Measurements from ENCODE around the gene PKP4. TPM values are rescaled to one million over a fixed set of nuclear protein-coding genes. Genes with fewer than 3 reads are reported as not detected.
"Not testable (repeated sequence)": the region's sequence is repeated elsewhere in the genome, so short reads cannot be mapped to it uniquely, and the experiment has no call there.

The PKP4 gene, protein sequence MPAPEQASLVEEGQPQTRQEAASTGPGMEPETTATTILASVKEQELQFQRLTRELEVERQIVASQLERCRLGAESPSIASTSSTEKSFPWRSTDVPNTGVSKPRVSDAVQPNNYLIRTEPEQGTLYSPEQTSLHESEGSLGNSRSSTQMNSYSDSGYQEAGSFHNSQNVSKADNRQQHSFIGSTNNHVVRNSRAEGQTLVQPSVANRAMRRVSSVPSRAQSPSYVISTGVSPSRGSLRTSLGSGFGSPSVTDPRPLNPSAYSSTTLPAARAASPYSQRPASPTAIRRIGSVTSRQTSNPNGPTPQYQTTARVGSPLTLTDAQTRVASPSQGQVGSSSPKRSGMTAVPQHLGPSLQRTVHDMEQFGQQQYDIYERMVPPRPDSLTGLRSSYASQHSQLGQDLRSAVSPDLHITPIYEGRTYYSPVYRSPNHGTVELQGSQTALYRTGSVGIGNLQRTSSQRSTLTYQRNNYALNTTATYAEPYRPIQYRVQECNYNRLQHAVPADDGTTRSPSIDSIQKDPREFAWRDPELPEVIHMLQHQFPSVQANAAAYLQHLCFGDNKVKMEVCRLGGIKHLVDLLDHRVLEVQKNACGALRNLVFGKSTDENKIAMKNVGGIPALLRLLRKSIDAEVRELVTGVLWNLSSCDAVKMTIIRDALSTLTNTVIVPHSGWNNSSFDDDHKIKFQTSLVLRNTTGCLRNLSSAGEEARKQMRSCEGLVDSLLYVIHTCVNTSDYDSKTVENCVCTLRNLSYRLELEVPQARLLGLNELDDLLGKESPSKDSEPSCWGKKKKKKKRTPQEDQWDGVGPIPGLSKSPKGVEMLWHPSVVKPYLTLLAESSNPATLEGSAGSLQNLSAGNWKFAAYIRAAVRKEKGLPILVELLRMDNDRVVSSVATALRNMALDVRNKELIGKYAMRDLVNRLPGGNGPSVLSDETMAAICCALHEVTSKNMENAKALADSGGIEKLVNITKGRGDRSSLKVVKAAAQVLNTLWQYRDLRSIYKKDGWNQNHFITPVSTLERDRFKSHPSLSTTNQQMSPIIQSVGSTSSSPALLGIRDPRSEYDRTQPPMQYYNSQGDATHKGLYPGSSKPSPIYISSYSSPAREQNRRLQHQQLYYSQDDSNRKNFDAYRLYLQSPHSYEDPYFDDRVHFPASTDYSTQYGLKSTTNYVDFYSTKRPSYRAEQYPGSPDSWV
- polyA plus RNA-seq (ENCODE audit: insufficient read length in 3 of 3) = 100 to 1,000 TPM; 148 to 213 (median 171) TPM
- long read RNA-seq, donor 1, partial matches to known transcripts = 10 of 15 reads
- long read RNA-seq, donor 1, other reads (novel, unspliced or antisense) = 0 of 15 reads
- long read RNA-seq, donor 2, partial matches to known transcripts = 59 of 60 reads
- long read RNA-seq, donor 2, other reads (novel, unspliced or antisense) = 0 of 60 reads
- long read RNA-seq, donor 3, full-length matches to known transcripts = 9 of 185 reads
- long read RNA-seq, donor 3, partial matches to known transcripts = 176 of 185 reads
- long read RNA-seq, donor 3, other reads (novel, unspliced or antisense) = 0 of 185 reads
- long read RNA-seq, donor 4, transcript PKP4-212 (3 exons, 452 nt) = major isoform, 9 of 21 reads
- long read RNA-seq, donor 4, partial matches to known transcripts = 8 of 21 reads
- long read RNA-seq, donor 4, other reads (novel, unspliced or antisense) = 0 of 21 reads
- long read RNA-seq, donor 5 = 0 reads
- long read RNA-seq, donor 6, transcript PKP4-212 (3 exons, 452 nt) = major isoform, 9 of 16 reads
- long read RNA-seq, donor 6, partial matches to known transcripts = 6 of 16 reads
- long read RNA-seq, donor 6, other reads (novel, unspliced or antisense) = 0 of 16 reads
- long read RNA-seq, donor 7, partial matches to known transcripts = 0 of 4 reads
- long read RNA-seq, donor 7, other reads (novel, unspliced or antisense) = 0 of 4 reads
- long read RNA-seq, donor 8, transcript PKP4-212 (3 exons, 452 nt) = major isoform, 7 of 26 reads
- long read RNA-seq, donor 8, partial matches to known transcripts = 17 of 26 reads
- long read RNA-seq, donor 8, other reads (novel, unspliced or antisense) = 0 of 26 reads
- long read RNA-seq, donor 9, full-length matches to known transcripts = 8 of 8 reads
- long read RNA-seq, donor 9, partial matches to known transcripts = 0 of 8 reads
- long read RNA-seq, donor 9, other reads (novel, unspliced or antisense) = 0 of 8 reads
- long read RNA-seq, donor 10, partial matches to known transcripts = 136 of 144 reads
- long read RNA-seq, donor 10, other reads (novel, unspliced or antisense) = 0 of 144 reads
- long read RNA-seq, donor 11, transcript PKP4-212 (3 exons, 452 nt) = major isoform, 5 of 139 reads
- long read RNA-seq, donor 11, partial matches to known transcripts = 132 of 139 reads
- long read RNA-seq, donor 11, other reads (novel, unspliced or antisense) = 0 of 139 reads
- long read RNA-seq, donor 12, partial matches to known transcripts = 119 of 124 reads
- long read RNA-seq, donor 12, other reads (novel, unspliced or antisense) = 0 of 124 reads
- long read RNA-seq, donor 13, partial matches to known transcripts = 147 of 152 reads
- long read RNA-seq, donor 13, other reads (novel, unspliced or antisense) = 0 of 152 reads
- long read RNA-seq, donor 14, partial matches to known transcripts = 112 of 114 reads
- long read RNA-seq, donor 14, other reads (novel, unspliced or antisense) = 0 of 114 reads
- long read RNA-seq, donor 15, partial matches to known transcripts = 0 of 5 reads
- long read RNA-seq, donor 15, other reads (novel, unspliced or antisense) = 0 of 5 reads
- long read RNA-seq, donor 16, full-length matches to known transcripts = 44 of 93 reads
- long read RNA-seq, donor 16, partial matches to known transcripts = 49 of 93 reads
- long read RNA-seq, donor 16, other reads (novel, unspliced or antisense) = 0 of 93 reads

DNA sequence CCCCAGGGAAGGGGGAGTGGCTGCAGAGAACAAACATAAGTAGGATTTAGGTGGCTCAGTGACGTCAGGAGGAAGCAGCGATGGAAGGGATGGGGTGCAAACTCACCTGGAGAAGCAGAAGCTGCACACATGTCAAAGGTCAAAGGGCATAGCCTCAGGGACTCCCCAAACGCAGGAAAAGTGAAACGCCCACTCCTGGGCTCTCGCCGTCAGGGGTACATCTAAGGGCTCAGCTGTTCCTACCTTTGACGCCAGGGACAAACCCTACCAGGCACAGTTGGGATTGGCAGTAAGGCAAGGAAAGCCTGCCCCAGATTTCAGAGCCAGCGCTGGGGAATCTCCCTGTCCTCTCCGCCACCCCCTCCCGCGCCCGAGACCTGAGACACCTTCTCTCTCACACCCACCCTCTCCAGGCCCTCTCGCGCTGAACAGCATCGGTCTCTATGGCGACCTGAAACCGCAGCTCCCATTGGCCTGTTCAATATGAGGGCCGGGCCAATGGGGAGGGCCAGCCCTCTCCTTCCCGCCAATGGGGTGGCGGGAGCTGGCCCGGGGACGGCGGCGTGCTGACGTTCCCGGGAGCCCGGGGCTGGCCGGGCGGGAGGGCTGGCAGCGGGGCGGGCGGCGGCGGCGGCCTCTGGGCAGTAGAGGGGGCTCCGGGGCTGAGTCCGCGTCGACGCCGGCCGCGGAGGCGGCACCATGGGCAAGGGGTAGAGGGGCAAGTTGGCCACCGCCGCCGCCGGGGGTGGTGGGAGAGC lies at the start of gene PKP4, which contains the start of gene CCDC148:
TSS of gene PKP4 (plus strand) at position 644 of the 758 bp plus-strand sequence. CDS start 76,233 bp downstream, outside the sequence.
TSS of gene CCDC148 (minus strand) at position 445 of the 758 bp plus-strand sequence. CDS start at position 131, 314 bp downstream.
- peak; percentile 67 to 96 (median 89) for DNase-seq (ENCODE audit: extremely low read depth in 1 of 11, low read depth in 9 of 11, low spot score in 4 of 11)

DNA sequence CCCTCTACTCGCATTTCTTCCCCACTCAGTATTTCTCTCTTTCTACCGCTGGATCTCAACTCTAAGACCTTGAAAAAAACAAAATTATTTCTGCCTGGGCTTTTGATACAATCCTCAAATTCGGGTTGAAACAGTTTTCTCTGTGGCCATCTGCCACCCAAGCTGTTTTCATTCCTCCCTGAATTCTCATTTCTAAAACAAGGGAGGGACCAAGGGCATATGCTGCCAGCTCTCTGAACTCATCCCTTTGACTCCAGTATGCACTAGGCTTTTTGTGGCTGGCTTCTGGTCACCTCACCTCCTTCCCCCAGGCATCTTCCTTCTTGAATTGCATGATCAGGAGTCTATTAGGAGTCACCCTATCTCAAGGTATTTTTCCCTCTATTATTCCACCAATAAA lies 49.7 kb upstream of the PKP4 start:
- DNase-seq (ENCODE audit: extremely low read depth in 1 of 11, low read depth in 9 of 11, low spot score in 4 of 11) = no peak

DNA sequence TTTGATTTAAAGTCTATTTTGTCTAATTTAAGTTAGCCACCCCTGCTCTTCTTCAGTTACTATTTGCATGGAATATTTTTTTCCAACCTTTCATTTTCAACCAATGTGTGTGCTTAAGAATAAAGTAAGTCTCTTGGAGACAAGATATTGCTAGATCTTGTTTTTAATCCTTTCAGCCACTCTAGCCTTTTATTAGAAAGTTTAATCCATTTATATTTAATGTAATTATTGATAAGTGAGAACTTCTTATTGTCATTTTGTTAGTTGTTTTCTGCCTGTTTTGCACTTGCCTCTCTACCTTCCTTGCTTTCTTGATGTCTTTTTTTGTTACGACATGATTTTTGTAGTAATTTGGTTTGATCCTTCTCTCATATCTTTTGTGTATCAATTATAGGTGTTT lies 46.6 kb upstream of the PKP4 start:
- DNase-seq (ENCODE audit: extremely low read depth in 1 of 11, low read depth in 9 of 11, low spot score in 4 of 11) = no peak

DNA sequence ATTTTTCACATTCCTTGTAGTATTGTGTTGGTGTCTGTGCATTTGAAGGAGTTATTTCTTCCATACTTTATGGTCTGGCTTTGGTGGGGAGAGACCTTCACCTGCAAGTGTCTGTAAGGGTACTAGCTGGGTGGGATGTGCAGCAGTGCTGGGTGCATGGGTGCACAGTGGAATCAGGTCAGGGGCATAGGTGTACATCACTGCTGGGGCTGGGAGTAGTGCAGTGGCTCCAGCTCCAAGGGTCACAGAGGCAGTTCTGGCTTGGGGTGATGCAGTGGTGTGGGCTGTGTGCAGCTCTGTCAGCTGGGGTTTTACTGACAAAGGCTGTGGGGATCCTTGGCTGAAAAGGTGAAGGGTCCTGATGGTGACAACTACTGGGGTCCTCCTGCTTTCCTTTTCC lies 45.0 kb upstream of the PKP4 start:
- no peak for DNase-seq (ENCODE audit: extremely low read depth in 1 of 11, low read depth in 9 of 11, low spot score in 4 of 11)

DNA sequence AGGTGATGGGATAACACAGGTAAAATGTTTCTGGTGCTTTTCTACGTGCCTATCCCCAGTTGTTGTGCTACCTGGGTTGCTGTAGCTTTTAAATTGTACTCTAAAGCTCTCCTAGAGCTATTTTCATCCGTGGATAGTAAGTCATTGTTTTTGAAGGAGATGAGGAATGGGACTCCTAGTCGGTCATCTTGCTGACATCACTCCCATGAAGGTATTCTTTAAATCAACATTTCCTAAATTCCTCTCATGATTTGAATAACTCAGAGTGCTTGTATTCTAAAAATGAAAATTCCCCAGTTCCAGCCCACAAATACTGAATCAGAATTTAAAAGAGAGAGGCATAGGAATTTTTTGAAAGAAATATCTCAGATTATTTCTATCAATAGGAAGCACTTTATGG lies 44.5 kb upstream of the PKP4 start:
- no peak for DNase-seq (ENCODE audit: extremely low read depth in 1 of 11, low read depth in 9 of 11, low spot score in 4 of 11)

DNA sequence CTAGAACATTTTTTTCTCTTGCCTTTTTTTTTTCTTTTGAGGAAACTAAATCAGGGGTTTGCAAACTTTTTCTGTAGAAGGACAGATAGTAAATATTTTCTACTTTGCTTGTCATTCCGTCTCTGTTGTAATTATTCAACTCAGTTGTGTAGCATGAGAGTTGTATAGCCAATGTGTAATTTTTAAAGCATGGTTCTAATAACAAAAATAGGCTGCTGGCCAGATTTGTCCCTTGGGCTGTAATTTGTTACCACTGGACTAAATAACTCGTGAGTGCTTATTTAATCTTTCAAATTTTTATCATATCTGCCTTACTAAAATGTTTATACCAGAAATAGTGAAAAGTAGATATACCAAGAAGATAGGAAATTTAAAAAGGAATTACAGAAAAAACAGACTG lies 43.2 kb upstream of the PKP4 start:
- DNase-seq (ENCODE audit: extremely low read depth in 1 of 11, low read depth in 9 of 11, low spot score in 4 of 11) = no peak

DNA sequence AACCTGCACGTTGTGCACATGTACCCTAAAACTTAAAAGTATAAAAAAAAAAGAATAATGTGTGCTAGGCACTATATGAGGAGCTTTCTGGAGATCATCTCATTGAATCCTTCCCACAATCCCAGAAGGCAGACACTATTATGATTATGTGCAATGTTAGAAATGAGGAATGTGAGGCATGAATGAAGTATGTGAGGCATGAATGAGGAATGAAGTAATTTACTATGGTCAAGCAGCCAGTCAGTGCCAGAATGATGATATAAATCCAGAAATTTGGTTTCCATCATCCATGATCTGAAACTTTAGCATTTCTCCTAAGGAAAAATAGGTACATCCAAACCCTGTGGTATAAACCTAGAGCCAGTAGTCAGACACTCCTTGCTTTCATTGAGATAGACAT lies 42.2 kb upstream of the PKP4 start:
- no peak for DNase-seq (ENCODE audit: extremely low read depth in 1 of 11, low read depth in 9 of 11, low spot score in 4 of 11)

DNA sequence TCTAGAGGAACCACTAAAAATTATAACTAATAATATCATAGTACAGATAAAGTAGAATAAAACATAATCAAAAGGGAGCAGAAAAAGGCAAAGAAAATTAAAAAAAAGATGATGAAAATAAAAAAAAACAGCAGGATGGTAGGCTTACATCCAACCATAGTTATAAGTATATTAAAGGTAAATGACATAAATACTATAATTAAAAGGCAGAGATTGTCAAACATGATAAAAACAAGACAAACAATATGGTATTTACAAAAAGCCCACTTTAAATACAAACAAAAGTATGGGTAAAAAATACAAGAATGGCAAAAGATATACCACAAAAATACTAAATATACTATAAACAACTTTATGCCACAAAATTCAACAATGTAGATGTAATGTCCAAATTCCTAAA lies 24.6 kb upstream of the PKP4 start:
- no peak for DNase-seq (ENCODE audit: extremely low read depth in 1 of 11, low read depth in 9 of 11, low spot score in 4 of 11)

DNA sequence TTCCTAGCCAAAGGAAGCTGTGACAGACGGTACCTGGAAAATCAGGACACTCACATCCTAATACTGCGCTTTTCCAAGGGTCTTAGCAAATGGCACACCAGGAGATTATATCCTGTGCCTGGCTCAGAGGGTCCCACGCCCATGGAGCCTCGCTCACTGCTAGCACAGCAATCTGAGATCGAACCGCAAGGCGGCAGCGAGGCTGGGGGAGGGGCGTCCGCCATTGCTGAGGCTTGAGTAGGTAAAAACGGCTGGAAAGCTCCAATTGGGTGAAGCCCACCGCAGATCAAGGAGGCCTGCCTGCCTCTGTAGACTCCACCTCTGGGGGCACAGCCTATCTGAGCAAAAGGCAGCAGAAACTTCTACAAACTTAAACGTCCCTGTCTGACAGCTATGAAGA lies 23.0 kb upstream of the PKP4 start:
- DNase-seq (ENCODE audit: extremely low read depth in 1 of 11, low read depth in 9 of 11, low spot score in 4 of 11) = not testable (repeated sequence)

DNA sequence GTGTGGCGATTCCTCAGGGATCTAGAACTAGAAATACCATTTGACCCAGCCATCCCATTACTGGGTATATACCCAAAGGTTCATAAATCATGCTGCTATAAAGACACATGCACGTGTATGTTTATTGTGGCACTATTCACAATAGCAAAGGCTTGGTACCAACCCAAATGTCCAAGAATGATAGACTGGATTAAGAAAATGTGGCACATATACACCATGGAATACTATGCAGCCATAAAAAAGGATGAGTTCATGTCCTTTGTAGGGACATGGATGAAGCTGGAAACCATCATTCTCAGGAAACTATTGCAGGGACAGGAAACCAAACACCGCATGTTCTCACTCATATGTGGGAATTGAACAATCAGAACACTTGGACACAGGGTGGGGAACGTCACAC lies 17.7 kb upstream of the PKP4 start:
- not testable (repeated sequence) for DNase-seq (ENCODE audit: extremely low read depth in 1 of 11, low read depth in 9 of 11, low spot score in 4 of 11)

DNA sequence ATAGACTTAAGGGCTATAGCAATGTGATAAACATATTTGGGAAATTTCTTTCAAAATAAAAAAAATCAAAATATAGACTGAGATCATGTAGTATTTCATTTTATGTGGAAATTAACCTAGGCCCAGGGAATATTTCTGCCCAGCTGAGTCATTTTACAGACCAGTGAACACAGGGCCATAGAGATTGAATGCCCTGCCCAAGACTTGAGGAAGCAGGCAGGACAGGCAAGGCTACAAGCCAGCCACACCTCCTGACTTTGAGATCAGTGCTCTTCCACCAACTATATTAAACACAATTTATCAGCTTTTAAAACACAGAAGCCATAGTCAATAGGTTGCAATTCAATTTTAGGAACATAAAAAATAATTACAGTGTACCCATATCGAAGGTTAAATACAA lies 13.1 kb upstream of the PKP4 start:
- no peak for DNase-seq (ENCODE audit: extremely low read depth in 1 of 11, low read depth in 9 of 11, low spot score in 4 of 11)

DNA sequence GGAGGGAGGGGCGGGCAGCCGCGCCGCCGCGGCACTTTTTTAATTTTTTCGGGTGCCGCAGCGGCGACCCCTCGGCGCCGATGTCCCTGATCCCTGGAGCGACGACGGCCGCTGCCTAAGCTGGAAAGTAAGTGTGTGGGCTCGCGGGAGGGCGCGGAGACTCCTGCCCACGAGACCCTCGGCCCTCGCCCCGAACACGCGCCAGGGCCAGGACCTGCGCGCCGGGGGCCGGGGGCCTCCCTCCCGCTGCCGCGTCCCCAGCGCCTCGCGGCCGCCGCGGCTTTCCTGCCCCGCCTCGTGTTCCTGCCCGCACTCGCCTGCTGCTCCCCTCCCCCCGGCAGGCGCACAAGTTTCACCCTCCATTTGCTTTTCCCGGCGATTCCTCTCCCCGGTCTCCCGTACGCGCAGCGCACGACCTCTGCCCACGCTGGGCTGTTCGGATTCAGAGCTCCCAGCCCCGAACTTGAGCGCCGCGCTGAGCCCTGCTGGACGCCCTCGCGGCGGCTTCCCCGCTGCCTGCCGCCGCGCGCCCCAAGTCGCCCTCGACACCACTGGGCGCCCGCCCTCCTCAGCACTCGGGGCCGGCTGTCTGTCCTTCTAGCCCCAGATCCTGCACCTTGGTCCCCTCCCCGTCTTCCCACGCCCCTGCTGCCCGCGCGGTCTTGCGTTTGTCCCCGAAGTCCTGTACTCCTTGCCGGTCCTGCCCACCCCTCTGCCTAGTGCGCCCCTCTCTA lies 507 bp downstream of the PKP4 start:
- DNase-seq (ENCODE audit: extremely low read depth in 1 of 11, low read depth in 9 of 11, low spot score in 4 of 11) = peak in 7 of 11 donors; percentile 20 to 58 (median 50)

DNA sequence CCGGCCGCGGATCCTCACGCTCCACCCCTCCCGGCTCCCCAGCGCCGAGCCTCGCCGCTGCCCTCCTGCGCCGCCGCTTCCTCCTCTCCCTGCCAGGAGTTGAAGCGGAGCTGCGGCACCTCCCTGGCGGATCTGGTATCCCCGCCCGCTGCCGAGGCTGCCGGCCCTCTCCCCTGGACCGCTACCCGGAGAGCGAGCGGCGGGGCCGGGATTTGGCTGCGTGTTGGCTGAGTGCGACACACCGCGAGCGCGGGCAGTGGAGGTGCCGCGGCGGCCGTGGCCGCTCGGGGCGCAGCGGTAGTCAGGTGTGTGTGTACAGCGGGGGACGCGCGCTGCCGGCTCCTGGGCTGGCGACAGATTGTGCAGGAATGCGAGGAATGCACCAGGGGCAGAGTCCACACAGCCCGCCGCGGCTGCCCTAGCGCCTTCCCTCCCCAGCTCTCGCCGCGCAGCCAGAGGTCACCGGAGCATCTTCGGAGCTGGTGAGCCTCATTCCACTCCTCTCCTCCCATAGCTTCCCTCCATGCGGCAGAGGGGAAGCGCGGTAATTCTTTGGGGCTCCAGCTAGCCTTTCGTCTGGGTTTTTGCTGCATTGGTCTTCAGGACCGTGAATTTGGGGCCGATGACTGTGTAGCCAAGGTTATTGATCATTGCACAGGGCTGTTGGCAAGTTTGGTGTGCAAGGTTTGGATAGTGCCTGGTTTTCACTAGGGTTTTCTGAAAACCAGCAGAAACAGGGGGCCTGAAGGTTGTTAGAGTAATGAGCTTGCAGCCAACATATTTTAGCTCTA lies 1.3 kb downstream of the PKP4 start:
- peak; percentile 67 to 86 (median 78) for DNase-seq (ENCODE audit: extremely low read depth in 1 of 11, low read depth in 9 of 11, low spot score in 4 of 11)

DNA sequence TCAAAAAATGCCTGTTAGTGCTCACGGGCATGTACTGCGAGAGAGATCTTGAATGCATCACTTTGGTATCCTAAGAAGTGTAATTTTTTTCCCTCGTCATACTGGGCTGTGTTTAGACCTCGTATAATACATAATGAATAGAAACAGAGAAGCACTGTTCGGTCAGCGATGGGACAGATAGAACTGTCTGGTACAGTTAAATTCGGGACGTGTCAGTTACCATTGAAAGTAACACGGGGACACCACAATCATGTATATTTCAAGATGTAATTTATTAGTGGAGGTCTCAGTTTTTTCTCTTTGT lies 1.8 kb downstream of the PKP4 start:
- DNase-seq (ENCODE audit: extremely low read depth in 1 of 11, low read depth in 9 of 11, low spot score in 4 of 11) = no peak
